GM23338 (cell line): ENCODE results near the gene DSC2. TPM values are rescaled to one million over a fixed set of nuclear protein-coding genes. Genes with fewer than 3 reads are reported as not detected.

Source experiments
- ATAC-seq: fragments of 200-7000 bp; cut with Tn5 transposase; 3 replicates; pipeline ENCODE4 v1.9.1; 2020
- DNase-seq: peaks from one replicate; pipeline ENCODE4 v3.0.0-alpha.2; 2015; ENCODE audit warnings: low spot score
- H2AFZ ChIP-seq: fragments of 200-600 bp; sonication (generic); 2 replicates; pipeline ENCODE4 v1.8.0; 2016; ENCODE audit warnings: antibody characterized with exemption, mild to moderate bottlenecking, moderate library complexity
- H3F3A ChIP-seq: fragments of 200-600 bp; sonication (generic); replicated peaks from 2 replicates; pipeline ENCODE4 v1.8.0; 2017; ENCODE audit warnings: antibody characterized with exemption, mixed run types, low read depth
- H3K27ac ChIP-seq: fragments of 200-600 bp; sonication (generic); 2 replicates; pipeline ENCODE4 v1.6.1; 2016; ENCODE audit warnings: low read depth
- H3K27me3 ChIP-seq: fragments of 200-600 bp; sonication (generic); 2 replicates; pipeline ENCODE4 v1.8.0; 2016; ENCODE audit warnings: mild to moderate bottlenecking, mixed run types, moderate library complexity; ENCODE audit not compliant: insufficient read depth
- H3K36me3 ChIP-seq: fragments of 200-600 bp; sonication (generic); 2 replicates; pipeline ENCODE4 v1.8.0; 2016; ENCODE audit warnings: mild to moderate bottlenecking; ENCODE audit not compliant: insufficient read depth
- H3K4me1 ChIP-seq: fragments of 200-600 bp; sonication (generic); 2 replicates; pipeline ENCODE4 v1.8.0; 2016; ENCODE audit warnings: mild to moderate bottlenecking, moderate library complexity; ENCODE audit not compliant: insufficient read depth
- H3K4me2 ChIP-seq: fragments of 200-600 bp; sonication (generic); 2 replicates; pipeline ENCODE4 v1.7.1; 2017; ENCODE audit warnings: mixed run types
- H3K4me3 ChIP-seq: fragments of 200-600 bp; sonication (generic); 2 replicates; pipeline ENCODE4 v1.6.1; 2016; ENCODE audit warnings: mixed run types
- H3K79me2 ChIP-seq: fragments of 200-600 bp; sonication (generic); replicated peaks from 2 replicates; pipeline ENCODE4 v1.8.0; 2017; ENCODE audit warnings: mild to moderate bottlenecking; ENCODE audit not compliant: insufficient read depth
- H3K9me2 ChIP-seq: fragments of 200-600 bp; sonication (generic); 2 replicates; pipeline ENCODE4 v1.8.0; 2017; ENCODE audit not compliant: insufficient read depth
- H4K20me1 ChIP-seq: fragments of 200-600 bp; sonication (generic); replicated peaks from 2 replicates; pipeline ENCODE4 v1.8.0; 2017; ENCODE audit warnings: mild to moderate bottlenecking; ENCODE audit not compliant: insufficient read depth
- H3K27ac Mint-ChIP-seq: 2 replicates; pipeline ENCODE4 v1.8.0; 2020; ENCODE audit warnings: inconsistent platforms, mild to moderate bottlenecking, moderate library complexity, mixed read lengths
- H3K27me3 Mint-ChIP-seq: 3 replicates; pipeline ENCODE4 v1.8.0; 2022; ENCODE audit warnings: low read depth, mild to moderate bottlenecking, moderate library complexity, mixed read lengths, inconsistent platforms; ENCODE audit not compliant: insufficient read depth, poor library complexity
- H3K36me3 Mint-ChIP-seq: 3 replicates; pipeline ENCODE4 v1.8.0; 2021; ENCODE audit warnings: low read depth, mild to moderate bottlenecking, inconsistent platforms, moderate library complexity, mixed read lengths
- H3K4me1 Mint-ChIP-seq: 3 replicates; pipeline ENCODE4 v1.8.0; 2020; ENCODE audit warnings: mild to moderate bottlenecking, inconsistent platforms, mixed read lengths
- H3K4me3 Mint-ChIP-seq: 3 replicates; pipeline ENCODE4 v1.8.0; 2021; ENCODE audit warnings: moderate library complexity, mild to moderate bottlenecking, inconsistent platforms, mixed read lengths
- H3K9me3 Mint-ChIP-seq: 3 replicates; pipeline ENCODE4 v1.8.0; 2020; ENCODE audit warnings: moderate library complexity, mild to moderate bottlenecking, inconsistent platforms, mixed read lengths
- CREB1 ChIP-seq: fragments of 250-450 bp; sonication (Bioruptor Pico); IDR thresholded peaks from 2 replicates; pipeline ENCODE4 v1.5.0; 2020; ENCODE audit warnings: low read depth, mild to moderate bottlenecking, moderate library complexity
- CTCF ChIP-seq, 2 experiments: fragments of 200-600 bp in 1 of 2; sonication (generic) in 1 of 2; conservative IDR thresholded peaks; 2 replicates each; pipeline versions ENCODE4 v1.5.1 to v1.6.1; 2016 to 2017; ENCODE audit warnings: antibody characterized with exemption in 2 of 2, low read depth in 2 of 2, mild to moderate bottlenecking in 2 of 2, moderate library complexity in 1 of 2
- ETS1 ChIP-seq: IDR thresholded peaks from 2 replicates; pipeline ENCODE4 v1.6.1; 2016; ENCODE audit warnings: antibody characterized with exemption
- EZH2 ChIP-seq: fragments of 200-600 bp; sonication (generic); IDR thresholded peaks from one replicate; pipeline ENCODE4 v1.8.0; 2017; ENCODE audit warnings: antibody characterized with exemption, mild to moderate bottlenecking, low read depth; ENCODE audit not compliant: unreplicated experiment
- EZH2phosphoT487 ChIP-seq: fragments of 200-600 bp; sonication (generic); IDR thresholded peaks from one replicate; pipeline ENCODE4 v1.8.1; 2018; ENCODE audit warnings: antibody characterized with exemption; ENCODE audit not compliant: unreplicated experiment
- JUNB ChIP-seq: IDR thresholded peaks from one replicate; pipeline ENCODE4 v1.6.1; 2016; ENCODE audit warnings: antibody characterized with exemption; ENCODE audit not compliant: unreplicated experiment
- NANOG ChIP-seq: IDR thresholded peaks from 2 replicates; pipeline ENCODE4 v1.6.1; 2016; ENCODE audit warnings: antibody characterized with exemption, borderline replicate concordance
- POLR2AphosphoS5 ChIP-seq: IDR thresholded peaks from 2 replicates; pipeline ENCODE4 v1.6.1; 2016; ENCODE audit warnings: antibody characterized with exemption, low read depth
- REST ChIP-seq: IDR thresholded peaks from one replicate; pipeline ENCODE4 v1.6.1; 2018; ENCODE audit warnings: antibody characterized with exemption; ENCODE audit not compliant: unreplicated experiment
- STAT1 ChIP-seq: IDR thresholded peaks from one replicate; pipeline ENCODE4 v1.6.1; 2016; ENCODE audit warnings: antibody characterized with exemption; ENCODE audit not compliant: unreplicated experiment
- ZNF114 ChIP-seq: fragments of 250-450 bp; sonication (Bioruptor Pico); IDR thresholded peaks from 2 replicates; pipeline ENCODE4 v1.5.0; 2020; ENCODE audit warnings: mild to moderate bottlenecking, moderate library complexity
- ZNF331 ChIP-seq: fragments of 250-450 bp; sonication (Bioruptor Pico); IDR thresholded peaks from 2 replicates; pipeline ENCODE4 v1.5.0; 2020; ENCODE audit warnings: low read depth, mild to moderate bottlenecking, moderate library complexity
- ZNF462 ChIP-seq: fragments of 250-450 bp; sonication (Bioruptor Pico); IDR thresholded peaks from 2 replicates; pipeline ENCODE4 v1.5.0; 2020; ENCODE audit warnings: mild to moderate bottlenecking, moderate library complexity
- polyA plus RNA-seq: library from polyadenylated mRNA; unstranded; fragments of >200 nt; fragmentation: Nextera tagmentation; extraction: Ambion mirVana; gene quantifications from 2 replicates; pipeline ENCODE4 v1.2.1, GENCODE V29; 2016
- total RNA-seq: library from RNA; depleted of rRNA; stranded (reverse); fragments of >200 nt; shearing (Covaris generic); gene quantifications from 2 replicates; pipeline ENCODE4 v1.2.3, GENCODE V29; 2014

DSC2 gene
- total and polyA plus RNA-seq, 2 experiments from 2014 or later, result 10.5 to 20.4 TPM

GRCh38 chr18:31050635-31051034 is 51.6 kb downstream of the DSC2 start:
- Histone ChIP-seq H3F3A (no peaks in the 10 kb centered on the region), H3K4me2 (no peak overlapping the region), H4K20me1 (no peaks in the 10 kb centered on the region), H3K4me1 (no peaks in the 10 kb centered on the region), H2AFZ (no peak overlapping the region), H3K36me3 (no peaks in the 10 kb centered on the region), H3K27ac (no peak overlapping the region), H3K79me2 (no peaks in the 10 kb centered on the region), H3K27me3 (peaks cover 5% of the 10 kb centered on the region), H3K9me2 (no peaks in the 10 kb centered on the region), H3K4me3 (no peak overlapping the region)
- Mint-ChIP-seq H3K4me3 (no peak overlapping the region), H3K9me3 (no peaks in the 10 kb centered on the region; the same call in 2 of the 3 replicates), H3K36me3 (peaks cover 8% of the 10 kb centered on the region; the same call in 1 of the 3 replicates), H3K4me1 (peaks cover 3% of the 10 kb centered on the region), H3K27me3 (no peaks in the 10 kb centered on the region), H3K27ac (no peak overlapping the region)
- ATAC-seq, result no peak
- TF ChIP-seq ZNF331, result no peak
- TF ChIP-seq JUNB, result no peak
- TF ChIP-seq REST, result no peak
- no peak for TF ChIP-seq EZH2phosphoT487
- TF ChIP-seq CTCF (conservative IDR thresholded peaks at IDR 0.05; ENCODE audit: low read depth in 2 of 2), result no peak
- no peak for TF ChIP-seq STAT1
- no peak for TF ChIP-seq POLR2AphosphoS5
- TF ChIP-seq ZNF462 (CRISPR knock-in tag), result no peak
- TF ChIP-seq CREB1 (CRISPR knock-in tag), result no peak
- TF ChIP-seq ZNF114 (CRISPR knock-in tag), result no peak
- TF ChIP-seq EZH2, result no peak
- no peak for TF ChIP-seq NANOG
- TF ChIP-seq ETS1, result no peak
- DNase-seq, result no peak
